HL-60/S4 treated with retinoic acid at 250 ng/mL for 4 days and 3 days (cell line): ENCODE measurements around the gene CFAP221.

Experiments used
- in situ Hi-C: fragments of 300-500 bp; cut with MboI; formaldehyde crosslinking; loops from 2 replicates; pipeline ENCODE4 v1.7.0; 2022; ENCODE audit warnings: low sequenced_read_pairs

Gene CFAP221

DNA sequence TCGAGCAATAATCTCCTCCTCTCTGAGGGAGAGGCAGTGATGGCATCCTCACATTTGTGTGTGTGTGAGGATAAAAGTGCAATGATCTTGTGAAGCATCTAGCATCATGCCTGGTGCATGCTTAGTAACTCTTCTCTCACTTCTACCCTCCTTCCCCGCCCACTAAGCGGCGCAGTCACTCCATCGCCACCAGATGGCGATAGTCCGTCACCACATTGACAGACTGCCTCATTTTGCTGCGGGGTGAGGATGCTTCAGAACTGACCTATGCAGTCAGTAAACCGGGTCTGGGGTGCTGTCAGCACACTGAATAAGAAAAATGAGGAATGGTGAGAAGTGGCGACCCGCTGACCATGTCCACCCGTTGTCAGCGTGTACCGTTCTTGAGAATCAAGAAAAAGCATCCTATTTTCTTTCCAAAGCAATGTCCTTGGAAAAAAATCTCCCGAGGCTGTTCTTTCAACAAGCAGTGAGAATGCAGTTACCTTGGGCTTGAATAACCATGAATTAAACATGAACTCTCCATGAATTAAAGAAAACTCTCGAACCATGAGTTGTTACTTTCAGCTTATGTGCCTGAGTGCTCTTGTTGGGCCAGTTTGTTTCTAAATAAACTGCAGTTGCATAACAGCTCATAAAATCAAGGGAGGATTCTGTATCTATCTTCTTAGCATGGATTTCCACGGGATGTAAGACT is 97.5 kb downstream of the CFAP221 start:
- in situ Hi-C loops, result no loop called here

DNA sequence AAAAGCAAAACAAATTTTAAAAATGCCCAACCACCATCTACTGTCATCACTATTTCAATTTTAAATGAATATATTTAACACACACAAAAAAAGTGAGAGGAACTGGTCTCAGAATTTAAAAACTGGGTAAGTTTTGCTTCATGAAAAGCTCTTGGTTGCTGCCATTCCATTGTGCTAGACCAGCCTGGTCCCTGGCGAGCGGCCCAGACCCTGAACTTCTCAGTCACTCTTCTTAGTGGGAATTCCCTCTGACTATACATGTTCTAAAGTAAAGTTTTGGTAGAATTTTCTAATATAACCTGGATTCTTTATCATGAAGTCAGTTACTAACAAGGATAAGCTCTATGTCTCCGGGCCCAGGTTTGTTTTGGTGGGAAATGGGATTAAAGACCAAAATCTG is 99.9 kb downstream of the CFAP221 start:
- in situ Hi-C loops, result no loop called here

DNA sequence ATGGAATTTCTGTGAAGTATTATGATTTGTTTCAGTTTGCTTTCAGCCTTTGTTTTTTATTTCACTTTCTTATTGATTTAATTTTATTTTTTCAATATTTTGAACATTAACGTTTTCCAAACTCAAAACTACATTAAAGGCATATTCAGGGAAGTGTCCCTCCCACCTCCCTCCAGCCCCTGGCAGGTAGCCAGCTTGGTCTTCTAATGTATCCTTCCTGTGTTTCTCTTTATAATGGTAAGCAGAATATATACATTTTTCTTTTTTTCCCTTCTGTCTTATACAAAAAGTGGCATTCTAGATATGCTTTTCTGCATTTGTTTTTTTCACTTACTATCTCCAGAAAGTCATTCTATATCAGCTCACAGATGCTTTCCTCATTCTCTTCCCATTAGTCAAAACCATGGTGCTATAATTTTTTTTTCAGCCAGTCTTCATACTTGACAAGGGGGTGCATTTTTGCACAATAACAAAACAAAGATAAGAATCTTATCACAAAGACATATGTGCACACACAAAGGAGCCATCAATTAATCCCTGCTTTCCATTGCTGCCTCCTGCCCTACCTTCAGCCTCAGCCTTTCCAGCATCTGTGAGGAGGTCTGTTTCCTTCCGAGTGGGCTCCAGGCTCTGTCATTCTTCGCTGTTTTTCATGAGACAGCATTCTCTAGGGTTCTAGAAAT is 101.1 kb downstream of the CFAP221 start:
- in situ Hi-C loops, result no loop called here

GRCh38 chr2:119646149-119646548 is 101.9 kb downstream of the CFAP221 start:
- in situ Hi-C loops, result no loop called here

DNA sequence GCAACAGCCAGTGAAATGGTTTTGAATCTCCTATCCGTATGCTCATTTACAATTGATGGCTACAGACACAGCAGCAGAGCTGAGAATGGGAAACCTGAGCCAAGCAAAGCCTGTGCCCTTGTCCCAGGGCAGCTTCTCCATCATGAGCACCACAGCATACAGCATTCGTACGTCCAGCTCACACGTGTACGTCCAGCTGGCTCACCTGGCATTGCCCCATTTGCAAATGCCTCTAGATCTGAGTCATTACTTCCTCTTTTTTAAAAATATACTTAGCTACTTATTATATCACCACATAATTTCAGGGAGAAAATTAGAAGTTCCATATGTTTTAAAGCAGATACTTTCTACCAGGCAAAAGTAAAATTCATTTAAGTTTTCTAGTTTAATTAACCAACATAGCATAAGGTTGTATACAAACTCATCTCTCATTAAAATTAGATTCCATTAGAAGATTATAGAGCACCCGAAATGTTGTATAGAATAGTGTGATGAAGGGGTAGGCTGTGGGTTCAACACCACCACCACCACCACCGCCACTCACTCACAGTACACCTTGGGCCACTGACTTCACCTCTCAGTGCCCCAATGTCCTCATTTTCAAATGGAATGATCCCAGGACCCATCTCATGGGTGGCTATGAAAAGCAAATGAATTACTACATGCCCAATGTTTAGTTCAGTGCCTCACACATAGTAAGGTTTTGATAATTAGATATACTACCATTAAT is 103.4 kb downstream of the CFAP221 start:
- in situ Hi-C loops, result no loop called here

- in situ Hi-C loops, result no loop called here
These were observed 105.2 kb downstream of the CFAP221 start for GRCh38 chr2:119649364-119649917.

- in situ Hi-C loops, result no loop called here
These were observed 106.0 kb downstream of the CFAP221 start for GRCh38 chr2:119650206-119650605.

GRCh38 chr2:119650846-119651370 is 106.7 kb downstream of the CFAP221 start:
- in situ Hi-C loops, result no loop called here

GRCh38 chr2:119657466-119658145 is 113.4 kb downstream of the CFAP221 start:
- in situ Hi-C loops, result no loop called here

DNA sequence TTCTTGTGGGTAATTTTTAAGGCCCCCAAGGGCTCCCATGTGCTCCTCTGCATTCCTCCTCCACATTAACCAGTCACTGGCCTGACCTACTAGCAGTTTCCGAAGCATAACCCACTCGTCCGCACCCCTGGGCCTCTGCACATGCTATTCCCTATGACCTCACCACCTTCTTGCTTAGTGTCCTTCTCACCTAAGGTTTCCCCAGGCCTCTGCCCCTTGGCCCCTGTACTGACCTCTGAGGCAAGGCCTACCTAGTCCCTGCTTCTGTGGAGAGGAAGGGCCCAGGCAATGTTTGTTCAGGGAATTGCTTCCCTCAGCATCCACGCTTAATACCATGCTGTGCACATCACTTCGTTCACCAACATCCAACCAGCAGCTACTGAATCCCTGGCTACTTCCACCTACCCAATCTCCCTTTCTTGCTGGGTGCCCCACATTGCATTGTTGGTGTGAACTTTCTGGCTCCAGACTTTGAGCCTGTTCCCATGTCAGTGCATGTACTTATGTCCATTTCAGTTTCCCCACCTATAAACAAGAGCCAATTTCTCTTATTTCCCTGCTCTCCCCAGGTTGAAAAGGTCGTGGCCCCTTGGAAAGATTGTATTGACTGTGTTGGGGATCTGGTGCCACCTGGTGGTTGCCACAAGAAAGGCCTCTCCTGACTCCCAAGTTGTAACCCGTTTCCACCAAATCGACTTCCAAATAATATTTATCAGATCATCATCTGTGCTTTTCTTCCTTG is 115.5 kb downstream of the CFAP221 start:
- in situ Hi-C loops, result no loop called here

DNA sequence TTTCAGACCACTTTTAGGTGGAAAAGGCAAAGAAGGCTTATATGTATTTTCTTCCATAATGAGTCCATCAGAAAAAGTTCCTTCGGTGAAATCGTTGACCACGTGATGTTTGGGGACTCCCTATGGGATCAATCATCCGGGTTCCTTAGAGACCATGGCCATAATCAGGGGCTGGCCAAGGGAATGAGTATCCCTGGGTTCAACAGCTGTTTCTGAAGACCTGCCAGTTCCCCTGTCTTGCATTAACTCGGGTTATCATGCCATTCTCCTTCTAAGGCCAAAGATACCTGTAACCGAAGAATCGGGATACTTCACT is 116.1 kb downstream of the CFAP221 start:
- in situ Hi-C loops, result no loop called here

GRCh38 chr2:119662297-119662696 is 118.0 kb downstream of the CFAP221 start:
- in situ Hi-C loops, result no loop called here

DNA sequence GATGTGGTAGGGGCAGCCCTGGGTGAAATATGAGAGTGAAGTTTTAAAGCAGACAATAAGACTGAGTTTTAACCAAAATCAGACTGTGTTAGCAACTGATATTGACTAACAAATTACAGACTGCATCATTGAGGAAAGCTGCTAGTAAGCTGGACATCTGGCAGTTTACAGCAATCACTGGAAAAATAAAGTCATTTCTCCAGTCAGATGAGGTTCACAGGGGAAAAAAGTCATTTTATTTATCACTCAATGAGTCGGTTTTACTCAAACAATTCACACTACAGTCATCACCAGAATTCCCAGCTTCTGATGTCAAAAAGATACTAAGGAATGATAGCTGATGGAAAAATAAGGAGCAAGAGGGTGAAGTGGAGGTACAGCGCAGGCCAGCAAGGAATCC is 124.3 kb downstream of the CFAP221 start:
- in situ Hi-C loops, result no loop called here

DNA sequence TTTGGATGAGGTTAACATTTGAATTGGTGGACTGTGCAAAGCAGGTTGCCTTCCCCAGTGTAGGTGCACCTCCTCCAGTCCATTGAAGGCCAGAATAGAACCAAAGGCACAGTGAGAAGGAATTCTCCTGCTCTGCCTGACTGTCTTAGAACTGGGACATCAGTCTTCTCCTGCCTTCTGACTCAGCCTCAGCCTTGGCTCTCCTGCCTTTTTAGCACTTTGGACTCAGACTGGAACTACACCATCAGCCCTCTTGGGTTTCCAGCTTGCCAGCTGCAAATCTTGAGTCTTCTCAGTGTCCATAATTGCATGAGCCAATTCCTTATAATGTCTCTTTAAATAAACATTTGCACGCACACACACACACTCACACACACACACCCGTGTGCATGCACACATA is 126.8 kb downstream of the CFAP221 start:
- in situ Hi-C loops, result no loop called here

GRCh38 chr2:119671752-119672151 is 127.5 kb downstream of the CFAP221 start:
- in situ Hi-C loops, result no loop called here

DNA sequence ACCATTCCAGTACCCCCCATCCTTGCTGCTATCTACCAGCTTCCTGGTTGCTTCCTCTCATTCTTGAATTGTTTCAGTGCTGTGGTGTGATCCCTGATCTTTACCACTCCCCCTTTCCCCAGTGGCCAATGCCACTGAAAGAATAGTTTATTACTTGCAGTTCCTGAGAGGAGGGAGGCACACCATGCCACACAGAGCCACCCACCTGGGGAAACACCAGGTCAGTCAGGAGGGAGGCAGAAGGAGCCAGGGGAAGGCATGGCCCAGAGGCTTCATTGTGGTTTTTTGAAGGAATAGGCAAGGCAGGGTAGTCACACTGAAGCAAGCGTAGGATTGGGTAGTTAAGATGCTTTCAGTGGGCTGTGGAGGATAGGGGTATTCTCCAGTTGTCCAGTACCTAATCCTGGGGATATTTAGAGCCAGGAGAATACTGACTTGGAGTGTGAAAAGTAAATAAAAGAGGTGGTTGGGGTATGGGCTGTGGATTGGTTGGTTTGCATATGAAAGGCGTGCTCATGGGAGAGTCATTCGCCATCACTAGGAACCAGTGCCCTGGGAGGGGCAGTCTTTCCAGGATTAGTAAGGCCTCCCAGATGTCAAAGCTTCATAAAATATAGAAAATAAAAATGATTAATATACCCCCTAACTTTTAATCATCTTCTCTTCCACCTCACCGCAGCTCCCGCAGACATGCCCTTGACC is 128.1 kb downstream of the CFAP221 start:
- in situ Hi-C loops, result no loop called here

DNA sequence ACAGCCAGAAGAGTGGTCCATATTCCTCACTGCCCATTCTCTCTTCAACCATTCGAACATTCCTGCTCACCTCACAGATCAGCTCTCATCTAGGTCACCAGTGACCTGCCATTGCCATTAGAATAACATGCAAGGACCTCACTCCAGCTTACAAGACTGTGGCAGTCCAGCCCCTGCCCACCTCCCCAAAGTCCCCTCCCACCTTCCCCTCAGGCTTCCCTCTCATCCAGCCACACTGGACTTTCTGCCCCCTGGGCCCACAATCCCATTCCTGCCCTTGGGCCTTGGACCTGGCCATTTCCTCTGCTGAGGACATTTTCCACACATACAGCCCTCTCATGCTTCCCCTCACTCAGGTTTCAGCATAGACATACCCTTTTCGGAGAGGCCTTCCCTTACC is 129.5 kb downstream of the CFAP221 start:
- in situ Hi-C loops, result no loop called here

DNA sequence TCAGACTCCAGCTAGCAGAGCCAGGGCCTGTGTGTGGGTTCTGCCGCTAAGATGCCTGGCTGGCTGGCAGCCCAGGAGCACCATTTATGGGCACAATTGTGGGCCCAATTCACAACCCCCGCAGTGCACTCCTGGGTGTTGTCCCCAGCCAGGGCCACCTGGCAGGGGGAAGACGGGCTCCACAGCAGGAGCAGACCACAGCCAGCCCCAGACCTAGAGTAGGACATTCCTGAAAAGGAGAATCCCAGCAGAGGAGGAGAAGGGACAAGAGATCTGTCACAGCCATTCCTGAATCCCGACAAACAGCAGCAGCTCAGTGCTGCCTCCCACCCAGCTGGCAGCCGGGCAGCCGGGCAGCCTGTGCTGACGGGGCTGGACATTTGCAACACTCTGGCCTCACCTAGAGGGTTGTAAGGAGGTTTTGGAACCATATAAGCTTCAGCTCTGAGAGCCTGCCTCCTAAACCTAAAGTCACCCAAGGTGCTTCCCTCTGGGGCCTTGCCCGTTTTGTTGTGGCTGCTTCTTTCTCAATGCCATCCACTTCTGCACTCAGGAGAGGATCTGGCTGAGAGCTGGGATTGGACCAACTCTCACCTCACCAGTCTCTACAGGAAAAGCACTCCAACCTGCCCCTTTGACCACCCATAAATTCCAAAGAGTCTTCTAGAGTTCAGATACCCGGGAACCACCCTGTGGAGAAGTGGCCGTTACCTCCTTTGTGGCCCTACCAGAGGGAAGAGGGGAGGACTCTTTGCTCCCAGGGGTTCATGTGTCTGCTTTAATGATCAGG is 130.7 kb downstream of the CFAP221 start:
- in situ Hi-C loops, result no loop called here
